GM23338 (cell line): ENCODE measurements around the gene MKLN1. TPM values are rescaled to one million over a fixed set of nuclear protein-coding genes. Genes with fewer than 3 reads are reported as not detected.

ENCODE experiments used
- ATAC-seq: fragments of 200-7000 bp; cut with Tn5 transposase; 3 replicates; pipeline ENCODE4 v1.9.1; 2020
- DNase-seq: peaks from one replicate; pipeline ENCODE4 v3.0.0-alpha.2; 2015; ENCODE audit warnings: low spot score
- H2AFZ ChIP-seq: fragments of 200-600 bp; sonication (generic); 2 replicates; pipeline ENCODE4 v1.8.0; 2016; ENCODE audit warnings: antibody characterized with exemption, mild to moderate bottlenecking, moderate library complexity
- H3F3A ChIP-seq: fragments of 200-600 bp; sonication (generic); replicated peaks from 2 replicates; pipeline ENCODE4 v1.8.0; 2017; ENCODE audit warnings: antibody characterized with exemption, mixed run types, low read depth
- H3K27ac ChIP-seq: fragments of 200-600 bp; sonication (generic); 2 replicates; pipeline ENCODE4 v1.6.1; 2016; ENCODE audit warnings: low read depth
- H3K27me3 ChIP-seq: fragments of 200-600 bp; sonication (generic); 2 replicates; pipeline ENCODE4 v1.8.0; 2016; ENCODE audit warnings: mild to moderate bottlenecking, mixed run types, moderate library complexity; ENCODE audit not compliant: insufficient read depth
- H3K36me3 ChIP-seq: fragments of 200-600 bp; sonication (generic); 2 replicates; pipeline ENCODE4 v1.8.0; 2016; ENCODE audit warnings: mild to moderate bottlenecking; ENCODE audit not compliant: insufficient read depth
- H3K4me1 ChIP-seq: fragments of 200-600 bp; sonication (generic); 2 replicates; pipeline ENCODE4 v1.8.0; 2016; ENCODE audit warnings: mild to moderate bottlenecking, moderate library complexity; ENCODE audit not compliant: insufficient read depth
- H3K4me2 ChIP-seq: fragments of 200-600 bp; sonication (generic); 2 replicates; pipeline ENCODE4 v1.7.1; 2017; ENCODE audit warnings: mixed run types
- H3K4me3 ChIP-seq: fragments of 200-600 bp; sonication (generic); 2 replicates; pipeline ENCODE4 v1.6.1; 2016; ENCODE audit warnings: mixed run types
- H3K79me2 ChIP-seq: fragments of 200-600 bp; sonication (generic); replicated peaks from 2 replicates; pipeline ENCODE4 v1.8.0; 2017; ENCODE audit warnings: mild to moderate bottlenecking; ENCODE audit not compliant: insufficient read depth
- H3K9me2 ChIP-seq: fragments of 200-600 bp; sonication (generic); 2 replicates; pipeline ENCODE4 v1.8.0; 2017; ENCODE audit not compliant: insufficient read depth
- H4K20me1 ChIP-seq: fragments of 200-600 bp; sonication (generic); replicated peaks from 2 replicates; pipeline ENCODE4 v1.8.0; 2017; ENCODE audit warnings: mild to moderate bottlenecking; ENCODE audit not compliant: insufficient read depth
- H3K27ac Mint-ChIP-seq: 2 replicates; pipeline ENCODE4 v1.8.0; 2020; ENCODE audit warnings: inconsistent platforms, mild to moderate bottlenecking, moderate library complexity, mixed read lengths
- H3K27me3 Mint-ChIP-seq: 3 replicates; pipeline ENCODE4 v1.8.0; 2022; ENCODE audit warnings: low read depth, mild to moderate bottlenecking, moderate library complexity, mixed read lengths, inconsistent platforms; ENCODE audit not compliant: insufficient read depth, poor library complexity
- H3K36me3 Mint-ChIP-seq: 3 replicates; pipeline ENCODE4 v1.8.0; 2021; ENCODE audit warnings: low read depth, mild to moderate bottlenecking, inconsistent platforms, moderate library complexity, mixed read lengths
- H3K4me1 Mint-ChIP-seq: 3 replicates; pipeline ENCODE4 v1.8.0; 2020; ENCODE audit warnings: mild to moderate bottlenecking, inconsistent platforms, mixed read lengths
- H3K4me3 Mint-ChIP-seq: 3 replicates; pipeline ENCODE4 v1.8.0; 2021; ENCODE audit warnings: moderate library complexity, mild to moderate bottlenecking, inconsistent platforms, mixed read lengths
- H3K9me3 Mint-ChIP-seq: 3 replicates; pipeline ENCODE4 v1.8.0; 2020; ENCODE audit warnings: moderate library complexity, mild to moderate bottlenecking, inconsistent platforms, mixed read lengths
- CREB1 ChIP-seq: fragments of 250-450 bp; sonication (Bioruptor Pico); IDR thresholded peaks from 2 replicates; pipeline ENCODE4 v1.5.0; 2020; ENCODE audit warnings: low read depth, mild to moderate bottlenecking, moderate library complexity
- EZH2 ChIP-seq: fragments of 200-600 bp; sonication (generic); IDR thresholded peaks from one replicate; pipeline ENCODE4 v1.8.0; 2017; ENCODE audit warnings: antibody characterized with exemption, mild to moderate bottlenecking, low read depth; ENCODE audit not compliant: unreplicated experiment
- polyA plus RNA-seq: library from polyadenylated mRNA; unstranded; fragments of >200 nt; fragmentation: Nextera tagmentation; extraction: Ambion mirVana; gene quantifications from 2 replicates; pipeline ENCODE4 v1.2.1, GENCODE V29; 2016
- total RNA-seq: library from RNA; depleted of rRNA; stranded (reverse); fragments of >200 nt; shearing (Covaris generic); gene quantifications from 2 replicates; pipeline ENCODE4 v1.2.3, GENCODE V29; 2014
- TF ChIP-seq, protein P1 (sequence below): fragments of 250-450 bp; sonication (Bioruptor Pico); IDR thresholded peaks from 2 replicates; pipeline ENCODE4 v1.5.0; 2020; ENCODE audit warnings: mild to moderate bottlenecking, moderate library complexity
- TF ChIP-seq, protein P2 (sequence below), 2 experiments: fragments of 200-600 bp in 1 of 2; sonication (generic) in 1 of 2; conservative IDR thresholded peaks; 2 replicates each; pipeline versions ENCODE4 v1.5.1 to v1.6.1; 2016 to 2017; ENCODE audit warnings: antibody characterized with exemption in 2 of 2, low read depth in 2 of 2, mild to moderate bottlenecking in 2 of 2, moderate library complexity in 1 of 2
- TF ChIP-seq, protein P3 (sequence below): IDR thresholded peaks from 2 replicates; pipeline ENCODE4 v1.6.1; 2016; ENCODE audit warnings: antibody characterized with exemption

Gene MKLN1
- total and polyA plus RNA-seq, 2 experiments from 2014 or later, result 25.3 to 46.5 TPM

GRCh38 chr7:131300078-131300477 lies 27.6 kb upstream of the MKLN1 start:
- Histone ChIP-seq H3K4me3 (no peak overlapping the region), H3K27me3 (no peaks in the 10 kb centered on the region)

DNA sequence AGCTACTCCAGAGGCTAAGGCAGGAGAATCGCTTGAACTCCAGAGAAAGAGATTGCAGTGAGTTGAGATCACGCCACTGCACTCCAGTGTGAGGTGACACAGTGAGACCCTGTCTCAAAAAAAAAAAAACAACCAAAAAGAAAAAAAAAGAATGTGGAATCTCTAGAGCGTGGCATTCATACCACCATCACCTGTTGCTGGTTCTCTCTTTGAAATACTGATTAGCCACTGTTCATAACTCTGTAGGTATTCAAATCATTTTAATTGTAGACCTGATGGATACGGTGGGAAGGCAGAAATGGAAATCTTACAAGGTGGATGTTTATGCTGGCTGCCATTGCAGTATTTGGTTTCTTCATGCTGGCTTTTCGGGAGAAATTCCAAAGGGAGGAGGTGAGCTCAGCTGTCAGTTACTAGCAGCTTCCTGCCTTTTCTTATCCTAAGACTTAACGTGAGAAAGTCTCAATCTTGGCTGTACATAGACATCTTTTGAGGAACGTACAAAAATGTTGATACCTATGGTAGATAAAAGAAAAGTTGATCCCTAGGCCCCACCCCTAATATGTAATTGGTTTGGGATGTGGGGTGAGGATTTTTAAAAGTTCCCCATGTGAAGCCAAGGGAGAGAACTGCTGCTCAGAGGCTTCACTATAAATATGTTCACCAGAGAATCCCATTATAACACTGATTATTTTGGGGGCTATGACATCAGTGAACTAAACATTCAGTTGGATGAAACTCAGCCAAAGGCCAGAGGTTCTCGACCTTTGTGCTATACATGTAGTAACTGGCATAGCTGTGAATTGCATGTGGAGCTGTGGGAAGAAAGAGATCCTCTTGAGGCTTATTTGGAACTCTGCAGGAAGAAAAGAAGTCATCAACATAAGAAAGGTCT lies 26.9 kb upstream of the MKLN1 start:
- H3K4me1 Mint-ChIP-seq, result peaks cover 36% of the 10 kb centered on the region
- peak overlapping the region; percentile 47; the same call in 1 of the 2 replicates for H3K27ac Mint-ChIP-seq
- Histone ChIP-seq H3K27me3 (no peaks in the 10 kb centered on the region), H3K4me2 (peak overlapping the region; percentile 21; the same call in 1 of the 2 replicates), H3K27ac (peak overlapping the region; percentile 13; the same call in 1 of the 2 replicates), H4K20me1 (no peaks in the 10 kb centered on the region), H3K4me3 (no peak overlapping the region), H3K9me2 (no peaks in the 10 kb centered on the region), H3K36me3 (no peaks in the 10 kb centered on the region), H3K4me1 (peaks cover 26% of the 10 kb centered on the region), H2AFZ (no peak overlapping the region), H3F3A (no peaks in the 10 kb centered on the region), H3K79me2 (no peaks in the 10 kb centered on the region)
- H3K36me3 Mint-ChIP-seq, result peaks cover under 1% of the 10 kb centered on the region; the same call in 1 of the 3 replicates
- H3K27me3 Mint-ChIP-seq, result peaks cover 3% of the 10 kb centered on the region
- no peak overlapping the region for H3K4me3 Mint-ChIP-seq
- DNase-seq, result peak; percentile 63
- H3K9me3 Mint-ChIP-seq, result peaks cover 2% of the 10 kb centered on the region; the same call in 2 of the 3 replicates
- peak; percentile 53 for ATAC-seq
- TF ChIP-seq CREB1 (CRISPR knock-in tag), result no peak
- TF ChIP-seq, protein P1, sequence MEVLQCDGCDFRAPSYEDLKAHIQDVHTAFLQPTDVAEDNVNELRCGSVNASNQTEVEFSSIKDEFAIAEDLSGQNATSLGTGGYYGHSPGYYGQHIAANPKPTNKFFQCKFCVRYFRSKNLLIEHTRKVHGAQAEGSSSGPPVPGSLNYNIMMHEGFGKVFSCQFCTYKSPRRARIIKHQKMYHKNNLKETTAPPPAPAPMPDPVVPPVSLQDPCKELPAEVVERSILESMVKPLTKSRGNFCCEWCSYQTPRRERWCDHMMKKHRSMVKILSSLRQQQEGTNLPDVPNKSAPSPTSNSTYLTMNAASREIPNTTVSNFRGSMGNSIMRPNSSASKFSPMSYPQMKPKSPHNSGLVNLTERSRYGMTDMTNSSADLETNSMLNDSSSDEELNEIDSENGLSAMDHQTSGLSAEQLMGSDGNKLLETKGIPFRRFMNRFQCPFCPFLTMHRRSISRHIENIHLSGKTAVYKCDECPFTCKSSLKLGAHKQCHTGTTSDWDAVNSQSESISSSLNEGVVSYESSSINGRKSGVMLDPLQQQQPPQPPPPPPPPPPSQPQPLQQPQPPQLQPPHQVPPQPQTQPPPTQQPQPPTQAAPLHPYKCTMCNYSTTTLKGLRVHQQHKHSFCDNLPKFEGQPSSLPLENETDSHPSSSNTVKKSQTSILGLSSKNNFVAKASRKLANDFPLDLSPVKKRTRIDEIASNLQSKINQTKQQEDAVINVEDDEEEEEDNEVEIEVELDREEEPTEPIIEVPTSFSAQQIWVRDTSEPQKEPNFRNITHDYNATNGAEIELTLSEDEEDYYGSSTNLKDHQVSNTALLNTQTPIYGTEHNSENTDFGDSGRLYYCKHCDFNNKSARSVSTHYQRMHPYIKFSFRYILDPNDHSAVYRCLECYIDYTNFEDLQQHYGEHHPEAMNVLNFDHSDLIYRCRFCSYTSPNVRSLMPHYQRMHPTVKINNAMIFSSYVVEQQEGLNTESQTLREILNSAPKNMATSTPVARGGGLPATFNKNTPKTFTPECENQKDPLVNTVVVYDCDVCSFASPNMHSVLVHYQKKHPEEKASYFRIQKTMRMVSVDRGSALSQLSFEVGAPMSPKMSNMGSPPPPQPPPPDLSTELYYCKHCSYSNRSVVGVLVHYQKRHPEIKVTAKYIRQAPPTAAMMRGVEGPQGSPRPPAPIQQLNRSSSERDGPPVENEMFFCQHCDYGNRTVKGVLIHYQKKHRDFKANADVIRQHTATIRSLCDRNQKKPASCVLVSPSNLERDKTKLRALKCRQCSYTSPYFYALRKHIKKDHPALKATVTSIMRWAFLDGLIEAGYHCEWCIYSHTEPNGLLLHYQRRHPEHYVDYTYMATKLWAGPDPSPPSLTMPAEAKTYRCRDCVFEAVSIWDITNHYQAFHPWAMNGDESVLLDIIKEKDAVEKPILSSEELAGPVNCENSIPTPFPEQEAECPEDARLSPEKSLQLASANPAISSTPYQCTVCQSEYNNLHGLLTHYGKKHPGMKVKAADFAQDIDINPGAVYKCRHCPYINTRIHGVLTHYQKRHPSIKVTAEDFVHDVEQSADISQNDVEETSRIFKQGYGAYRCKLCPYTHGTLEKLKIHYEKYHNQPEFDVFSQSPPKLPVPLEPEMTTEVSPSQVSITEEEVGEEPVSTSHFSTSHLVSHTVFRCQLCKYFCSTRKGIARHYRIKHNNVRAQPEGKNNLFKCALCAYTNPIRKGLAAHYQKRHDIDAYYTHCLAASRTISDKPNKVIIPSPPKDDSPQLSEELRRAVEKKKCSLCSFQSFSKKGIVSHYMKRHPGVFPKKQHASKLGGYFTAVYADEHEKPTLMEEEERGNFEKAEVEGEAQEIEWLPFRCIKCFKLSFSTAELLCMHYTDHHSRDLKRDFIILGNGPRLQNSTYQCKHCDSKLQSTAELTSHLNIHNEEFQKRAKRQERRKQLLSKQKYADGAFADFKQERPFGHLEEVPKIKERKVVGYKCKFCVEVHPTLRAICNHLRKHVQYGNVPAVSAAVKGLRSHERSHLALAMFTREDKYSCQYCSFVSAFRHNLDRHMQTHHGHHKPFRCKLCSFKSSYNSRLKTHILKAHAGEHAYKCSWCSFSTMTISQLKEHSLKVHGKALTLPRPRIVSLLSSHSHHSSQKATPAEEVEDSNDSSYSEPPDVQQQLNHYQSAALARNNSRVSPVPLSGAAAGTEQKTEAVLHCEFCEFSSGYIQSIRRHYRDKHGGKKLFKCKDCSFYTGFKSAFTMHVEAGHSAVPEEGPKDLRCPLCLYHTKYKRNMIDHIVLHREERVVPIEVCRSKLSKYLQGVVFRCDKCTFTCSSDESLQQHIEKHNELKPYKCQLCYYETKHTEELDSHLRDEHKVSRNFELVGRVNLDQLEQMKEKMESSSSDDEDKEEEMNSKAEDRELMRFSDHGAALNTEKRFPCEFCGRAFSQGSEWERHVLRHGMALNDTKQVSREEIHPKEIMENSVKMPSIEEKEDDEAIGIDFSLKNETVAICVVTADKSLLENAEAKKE, result no peak
- TF ChIP-seq, protein P2, sequence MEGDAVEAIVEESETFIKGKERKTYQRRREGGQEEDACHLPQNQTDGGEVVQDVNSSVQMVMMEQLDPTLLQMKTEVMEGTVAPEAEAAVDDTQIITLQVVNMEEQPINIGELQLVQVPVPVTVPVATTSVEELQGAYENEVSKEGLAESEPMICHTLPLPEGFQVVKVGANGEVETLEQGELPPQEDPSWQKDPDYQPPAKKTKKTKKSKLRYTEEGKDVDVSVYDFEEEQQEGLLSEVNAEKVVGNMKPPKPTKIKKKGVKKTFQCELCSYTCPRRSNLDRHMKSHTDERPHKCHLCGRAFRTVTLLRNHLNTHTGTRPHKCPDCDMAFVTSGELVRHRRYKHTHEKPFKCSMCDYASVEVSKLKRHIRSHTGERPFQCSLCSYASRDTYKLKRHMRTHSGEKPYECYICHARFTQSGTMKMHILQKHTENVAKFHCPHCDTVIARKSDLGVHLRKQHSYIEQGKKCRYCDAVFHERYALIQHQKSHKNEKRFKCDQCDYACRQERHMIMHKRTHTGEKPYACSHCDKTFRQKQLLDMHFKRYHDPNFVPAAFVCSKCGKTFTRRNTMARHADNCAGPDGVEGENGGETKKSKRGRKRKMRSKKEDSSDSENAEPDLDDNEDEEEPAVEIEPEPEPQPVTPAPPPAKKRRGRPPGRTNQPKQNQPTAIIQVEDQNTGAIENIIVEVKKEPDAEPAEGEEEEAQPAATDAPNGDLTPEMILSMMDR (conservative IDR thresholded peaks at IDR 0.05; ENCODE audit: low read depth in 2 of 2), result no peak
- TF ChIP-seq, protein P3, sequence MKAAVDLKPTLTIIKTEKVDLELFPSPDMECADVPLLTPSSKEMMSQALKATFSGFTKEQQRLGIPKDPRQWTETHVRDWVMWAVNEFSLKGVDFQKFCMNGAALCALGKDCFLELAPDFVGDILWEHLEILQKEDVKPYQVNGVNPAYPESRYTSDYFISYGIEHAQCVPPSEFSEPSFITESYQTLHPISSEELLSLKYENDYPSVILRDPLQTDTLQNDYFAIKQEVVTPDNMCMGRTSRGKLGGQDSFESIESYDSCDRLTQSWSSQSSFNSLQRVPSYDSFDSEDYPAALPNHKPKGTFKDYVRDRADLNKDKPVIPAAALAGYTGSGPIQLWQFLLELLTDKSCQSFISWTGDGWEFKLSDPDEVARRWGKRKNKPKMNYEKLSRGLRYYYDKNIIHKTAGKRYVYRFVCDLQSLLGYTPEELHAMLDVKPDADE, result no peak
- TF ChIP-seq EZH2, result no peak

More at GRCh38 chr7:131300078-131300477, 27.6 kb upstream of the MKLN1 start:
- Histone ChIP-seq H3K4me2 (no peak overlapping the region), H4K20me1 (no peaks in the 10 kb centered on the region), H3K36me3 (no peaks in the 10 kb centered on the region), H3K79me2 (no peaks in the 10 kb centered on the region), H3K4me1 (peaks cover 26% of the 10 kb centered on the region), H3F3A (no peaks in the 10 kb centered on the region), H3K27ac (no peak overlapping the region), H3K9me2 (no peaks in the 10 kb centered on the region), H2AFZ (no peak overlapping the region)
- Mint-ChIP-seq H3K36me3 (no peaks in the 10 kb centered on the region), H3K27ac (peak overlapping the region; percentile 16), H3K4me1 (peaks cover 36% of the 10 kb centered on the region), H3K27me3 (peaks cover 6% of the 10 kb centered on the region), H3K4me3 (no peak overlapping the region), H3K9me3 (no peaks in the 10 kb centered on the region; the same call in 2 of the 3 replicates)
- ATAC-seq, result no peak
- DNase-seq, result no peak
- TF ChIP-seq, protein P3, result no peak
